NCI-H1417 (cell line): ENCODE measurements around the gene RBP5.
A peak's percentile ranks its signal among the peaks of the same experiment; 100 is the strongest.

Experiments
- DNase-seq, 3 experiments: peaks; one replicate each; lab custom pipeline; 2025; lab: John Stamatoyannopoulos, UW

RBP5 gene

GRCh38 chr12:7073946-7074345 lies 54.7 kb downstream of the RBP5 start:
- DNase-seq = peak in 1 of 3 experiments; percentile 16
